ENCODE data around the gene PUM2.

PUM2 gene

DNA sequence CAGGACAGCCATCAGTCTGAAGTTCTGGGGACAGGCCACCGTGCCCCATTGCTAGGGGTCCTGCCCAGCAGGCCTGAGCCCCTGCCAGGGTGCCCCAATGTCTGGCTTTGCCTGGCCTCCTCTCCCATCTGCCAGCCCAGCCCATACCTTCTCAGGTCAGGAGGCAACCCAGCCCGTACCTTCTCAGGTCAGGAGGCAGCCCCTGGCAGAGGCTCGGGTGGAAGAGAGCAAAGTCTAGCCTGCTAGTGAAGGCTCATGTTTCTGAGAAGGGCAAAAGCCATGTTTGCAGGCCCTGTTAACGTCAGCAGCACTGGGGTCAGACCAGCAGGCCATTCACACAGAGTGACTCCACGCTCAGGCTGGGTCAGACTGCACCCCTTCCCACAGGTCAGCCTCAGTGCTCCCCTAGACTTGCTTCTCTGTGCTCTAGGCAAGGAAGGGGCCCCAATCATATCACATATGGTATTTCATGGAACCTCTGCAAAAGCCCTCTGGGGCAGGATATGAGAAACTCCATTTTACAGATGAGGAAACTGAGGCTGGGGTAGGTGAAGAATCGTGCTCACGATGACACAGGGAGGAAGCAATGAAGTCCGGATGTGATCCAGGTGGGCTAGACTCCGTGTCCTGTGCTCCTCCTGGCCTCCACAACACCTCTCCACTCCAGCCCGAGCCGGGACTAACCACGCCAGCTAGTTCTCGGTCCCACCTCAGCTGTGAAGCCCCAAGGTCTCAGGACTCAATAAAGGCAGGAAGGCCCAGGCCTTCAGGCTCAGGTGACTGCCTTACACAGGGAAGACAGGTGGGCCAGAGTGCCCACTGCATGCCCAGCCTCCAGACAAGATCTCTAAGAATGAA lies 135.2 kb downstream of the PUM2 start:
- DNase-seq = no peak

DNA sequence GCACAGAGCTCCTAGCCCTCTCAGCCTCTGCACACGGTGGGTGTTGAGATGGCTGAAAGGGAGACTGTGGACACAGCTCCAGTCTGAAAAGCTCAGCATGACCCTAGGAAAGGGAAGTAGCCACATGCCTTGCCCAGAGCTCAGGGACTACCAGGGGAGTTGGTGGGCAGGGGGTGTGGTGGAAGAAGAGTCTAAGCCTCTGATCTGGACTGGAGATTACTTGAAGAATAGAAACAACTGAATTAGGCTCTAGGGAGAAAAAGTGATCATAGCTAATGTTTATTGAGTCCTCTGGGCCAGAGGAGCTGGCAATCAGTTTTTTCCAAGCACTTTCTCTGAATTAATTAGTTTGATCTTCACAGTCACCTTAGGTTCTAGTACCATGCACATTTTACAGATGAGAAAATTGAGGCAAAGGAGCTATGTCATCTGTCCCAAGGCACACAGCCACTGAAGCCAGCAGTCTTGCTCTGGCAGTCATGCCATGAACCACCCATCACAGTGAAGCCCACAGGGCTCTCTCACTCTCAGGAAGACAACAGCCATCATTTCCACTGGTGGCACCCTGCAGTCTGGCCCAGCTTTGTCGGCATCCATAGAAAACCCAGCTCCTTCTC lies 136.0 kb downstream of the PUM2 start:
- DNase-seq = no peak

DNA sequence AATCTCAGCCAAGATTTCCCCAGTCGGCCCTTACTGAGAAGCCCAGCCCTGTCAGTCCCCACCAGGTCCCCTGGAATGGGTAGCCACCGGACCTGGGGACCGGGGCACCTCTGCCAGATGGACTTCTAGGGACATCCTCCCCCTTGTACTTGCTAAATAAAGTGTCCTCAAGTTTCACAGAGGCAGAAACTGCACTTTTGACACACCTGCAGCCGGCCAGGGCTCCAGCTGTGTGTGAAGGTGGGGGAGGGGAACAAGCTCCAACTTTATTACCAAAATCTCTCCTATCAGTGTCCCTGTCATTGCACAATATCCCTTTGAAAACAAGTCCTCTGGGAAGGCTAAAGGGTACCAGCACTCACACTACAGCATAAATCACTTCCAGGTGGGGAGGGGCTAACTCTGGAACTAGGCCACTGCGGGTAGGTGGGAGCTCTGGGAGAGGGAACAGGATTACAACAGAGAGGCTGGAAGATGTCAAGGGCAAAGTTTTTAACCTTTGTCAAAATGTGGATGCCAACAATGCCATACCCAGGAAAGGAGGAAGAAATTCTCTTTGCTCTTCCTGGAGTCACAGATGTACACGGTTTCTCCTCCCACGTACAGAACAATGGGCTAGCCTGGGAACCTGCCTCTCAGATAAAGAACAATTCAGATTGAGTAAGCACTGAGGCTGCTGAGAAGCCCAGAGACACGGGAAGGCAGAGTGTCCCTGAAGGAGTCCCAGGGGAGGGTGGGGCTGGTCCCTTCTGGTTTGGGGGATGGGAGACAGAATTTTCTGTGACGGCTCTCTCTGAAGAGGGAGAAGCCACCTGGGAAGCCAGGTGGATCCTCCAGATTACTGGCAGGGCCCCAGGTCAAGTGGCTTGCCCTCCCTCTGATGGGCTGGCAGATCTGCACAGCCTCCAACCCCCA lies 136.7 kb downstream of the PUM2 start:
- no peak for DNase-seq

DNA sequence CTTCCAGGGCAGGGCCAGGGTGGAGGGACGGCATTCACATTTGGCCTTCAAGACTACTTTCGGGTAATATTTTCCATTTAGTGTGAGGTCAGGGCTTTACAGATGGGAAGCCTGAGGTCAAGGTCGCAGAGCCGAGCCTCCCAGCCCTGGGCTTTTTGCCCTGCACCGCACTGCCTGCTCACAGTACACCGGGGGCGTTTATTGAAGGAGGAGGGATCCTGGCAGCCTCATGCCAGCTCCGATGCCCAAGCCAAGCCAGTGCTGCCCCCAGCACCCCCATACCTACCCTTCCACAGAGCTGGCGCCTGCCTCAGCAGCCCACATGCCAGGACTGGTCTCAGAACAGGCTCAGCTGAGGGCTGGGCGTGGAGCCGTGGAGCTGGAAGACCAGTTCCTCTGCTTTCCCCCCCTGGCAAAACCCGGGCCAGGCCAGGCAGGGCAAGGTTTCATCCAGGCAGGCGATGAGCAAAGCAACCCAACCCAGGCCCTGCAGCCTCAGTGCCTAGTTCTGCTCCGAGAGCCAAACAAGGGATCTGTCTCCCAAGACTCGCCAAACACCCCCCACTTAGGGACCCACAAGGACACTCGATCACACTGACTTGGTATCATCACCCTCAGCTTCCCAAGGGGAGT lies 137.7 kb downstream of the PUM2 start:
- no peak for DNase-seq

DNA sequence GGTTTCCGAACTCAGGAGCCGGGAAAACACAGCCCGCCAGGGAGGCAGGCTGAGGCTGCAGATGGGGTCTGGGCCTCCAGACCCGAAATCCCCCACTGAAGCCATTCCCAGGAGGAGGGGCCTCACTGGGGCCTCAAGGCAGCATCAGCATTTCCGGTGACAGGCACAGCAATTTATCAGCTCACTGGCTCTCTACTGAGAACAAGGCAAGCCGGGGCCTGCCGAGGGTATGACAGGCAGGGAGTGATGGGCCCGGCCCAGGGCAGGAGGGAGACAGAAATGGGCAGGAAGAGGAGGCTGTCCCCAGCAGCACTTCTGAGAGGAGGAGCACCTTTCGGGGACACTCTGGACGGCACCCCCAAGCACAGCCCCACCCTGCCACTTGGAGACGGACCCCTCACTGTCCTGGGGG lies 138.2 kb downstream of the PUM2 start:
- DNase-seq = no peak

DNA sequence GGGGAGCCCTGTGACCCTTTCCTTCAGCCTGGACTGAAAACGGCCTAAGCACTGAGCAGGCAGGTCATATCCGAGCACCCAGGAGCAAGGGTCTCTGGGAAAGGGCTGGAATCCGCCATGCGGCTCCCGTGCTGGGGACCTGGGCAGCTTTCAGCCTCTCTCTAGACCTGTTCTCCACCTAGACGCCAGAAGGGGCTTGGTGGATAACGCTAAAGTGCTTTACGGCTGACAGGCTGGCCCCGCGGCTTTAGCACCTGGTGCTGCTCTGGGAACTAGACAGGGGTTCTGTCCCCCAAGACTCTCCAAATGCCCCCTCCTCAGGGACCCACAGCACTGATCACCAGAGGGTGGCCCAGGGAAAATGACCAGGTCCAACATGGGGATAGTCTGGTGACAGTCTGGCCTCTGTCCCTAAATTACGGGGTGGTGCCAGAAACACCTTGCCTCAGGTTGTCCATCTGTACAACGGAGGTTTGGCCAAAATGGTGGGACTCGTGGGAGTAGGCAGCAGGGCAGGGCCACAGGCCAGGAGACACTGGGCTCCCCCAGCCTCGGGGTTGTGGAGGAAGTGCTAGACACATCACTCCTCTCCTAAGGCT lies 138.7 kb downstream of the PUM2 start:
- no peak for DNase-seq

- no peak for DNase-seq
These were observed 139.2 kb downstream of the PUM2 start for GRCh38 chr2:20211420-20211819.

GRCh38 chr2:20210462-20210861 lies 140.2 kb downstream of the PUM2 start:
- no peak for DNase-seq

GRCh38 chr2:20209373-20210109 lies 141.1 kb downstream of the PUM2 start:
- no peak for DNase-seq

GRCh38 chr2:20208476-20208859 lies 142.2 kb downstream of the PUM2 start:
- no peak for DNase-seq

DNA sequence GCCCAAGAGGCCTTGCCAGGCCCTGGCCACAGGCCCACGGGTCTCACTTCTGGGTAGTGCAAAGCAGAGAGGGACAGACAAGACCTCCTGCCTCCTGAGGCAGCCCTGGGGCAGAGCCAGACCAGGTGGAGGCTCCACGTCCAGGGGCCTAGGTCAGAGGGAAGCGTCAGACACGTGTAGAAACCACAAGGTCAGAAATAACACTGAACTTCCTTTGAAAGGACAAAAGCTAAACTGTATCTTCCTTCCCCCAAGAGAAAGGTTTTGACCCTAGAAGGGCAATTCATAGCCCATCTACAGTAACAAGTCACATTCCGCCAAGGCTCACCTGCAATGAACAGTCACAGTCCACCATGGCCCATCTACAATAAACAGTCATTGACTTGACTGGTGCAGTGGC lies 143.6 kb downstream of the PUM2 start:
- no peak for DNase-seq

DNA sequence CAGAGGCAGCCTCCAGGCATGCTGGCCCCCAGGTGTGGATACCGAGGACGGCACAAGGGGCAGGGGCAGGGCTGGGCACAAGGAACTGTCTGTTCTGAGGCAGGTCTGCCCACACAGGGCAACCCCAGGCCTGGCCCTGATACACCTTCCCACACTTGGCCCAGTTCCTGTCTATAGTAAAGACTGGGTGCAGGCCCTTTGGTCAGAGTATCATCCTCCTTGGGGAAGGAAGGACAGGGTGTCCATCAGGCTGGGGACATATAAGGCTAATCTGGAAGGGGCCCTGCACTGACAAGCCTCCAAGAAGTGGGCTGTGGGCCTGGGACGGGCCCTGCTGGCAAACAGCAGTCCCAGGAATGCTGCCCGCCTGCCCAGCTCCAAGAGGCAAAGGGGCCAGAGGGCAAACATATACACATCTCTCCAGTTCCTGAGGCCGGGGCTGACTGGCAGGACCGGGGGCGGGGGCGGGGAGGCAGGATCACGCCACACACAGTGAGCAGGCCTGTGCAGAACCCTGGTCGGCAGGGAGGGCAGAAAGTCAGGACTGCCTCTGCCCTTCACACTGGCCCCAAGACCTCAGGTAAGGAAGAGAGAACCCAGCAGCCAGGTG lies 144.6 kb downstream of the PUM2 start:
- no peak for DNase-seq

DNA sequence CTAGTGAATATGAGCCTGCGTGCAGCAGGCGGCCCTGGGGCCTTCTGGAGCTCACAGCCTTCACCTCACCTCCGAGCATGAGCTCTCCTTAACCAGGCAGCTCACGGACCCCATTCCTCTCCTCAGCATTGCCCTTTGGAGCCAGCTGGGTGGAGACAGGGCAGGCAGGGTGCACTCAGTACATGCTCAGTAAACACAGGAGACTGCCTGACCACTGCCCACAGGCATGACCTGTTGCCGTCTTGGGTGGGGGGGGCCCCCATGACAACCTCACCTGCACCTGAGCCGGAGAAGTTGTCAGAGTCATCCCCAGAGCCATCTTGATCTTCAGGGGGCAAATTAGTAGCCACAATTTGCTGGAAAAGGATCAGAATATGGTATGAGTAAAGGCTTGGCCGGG lies 145.6 kb downstream of the PUM2 start:
- no peak for DNase-seq

GRCh38 chr2:20203521-20204225 lies 147.0 kb downstream of the PUM2 start:
- DNase-seq = no peak

DNA sequence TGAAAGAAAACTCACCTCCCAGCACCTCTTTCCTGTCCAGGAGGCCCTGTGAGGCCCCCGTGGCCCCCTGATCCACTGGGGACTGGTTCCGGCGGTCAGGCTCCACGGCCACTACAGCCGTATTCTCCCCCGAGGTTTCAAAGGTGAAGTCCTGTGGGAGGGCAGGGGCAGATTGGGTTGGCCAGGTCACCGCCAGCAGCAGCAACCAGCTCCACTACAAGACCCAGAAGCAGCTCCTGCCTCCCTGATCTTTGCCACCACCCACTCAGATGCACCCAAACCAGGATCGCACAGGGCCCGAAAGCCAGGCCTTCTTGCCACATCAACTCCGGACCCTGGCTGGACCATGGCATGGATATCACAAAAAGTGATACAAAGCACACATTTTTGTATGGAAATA lies 147.6 kb downstream of the PUM2 start:
- DNase-seq = no peak

DNA sequence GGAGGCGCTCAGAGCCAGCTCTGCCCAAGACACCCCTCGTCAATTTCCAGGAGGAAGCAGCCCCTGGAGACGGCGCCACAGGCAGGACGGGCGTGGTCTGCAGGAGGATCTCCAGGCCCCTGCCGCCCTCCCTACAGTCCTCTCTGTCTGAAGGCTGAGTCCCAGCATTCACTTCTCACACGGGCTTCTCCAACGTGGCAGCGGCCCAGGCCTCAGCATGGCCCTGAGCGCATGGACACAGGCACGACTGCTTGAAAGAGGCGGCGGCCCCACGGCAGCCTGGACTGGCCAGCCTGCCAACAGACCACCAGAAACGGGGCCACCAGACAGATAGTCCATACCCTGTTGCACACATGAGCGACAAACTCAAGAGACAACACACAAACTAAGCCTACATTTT lies 149.0 kb downstream of the PUM2 start:
- no peak for DNase-seq

DNA sequence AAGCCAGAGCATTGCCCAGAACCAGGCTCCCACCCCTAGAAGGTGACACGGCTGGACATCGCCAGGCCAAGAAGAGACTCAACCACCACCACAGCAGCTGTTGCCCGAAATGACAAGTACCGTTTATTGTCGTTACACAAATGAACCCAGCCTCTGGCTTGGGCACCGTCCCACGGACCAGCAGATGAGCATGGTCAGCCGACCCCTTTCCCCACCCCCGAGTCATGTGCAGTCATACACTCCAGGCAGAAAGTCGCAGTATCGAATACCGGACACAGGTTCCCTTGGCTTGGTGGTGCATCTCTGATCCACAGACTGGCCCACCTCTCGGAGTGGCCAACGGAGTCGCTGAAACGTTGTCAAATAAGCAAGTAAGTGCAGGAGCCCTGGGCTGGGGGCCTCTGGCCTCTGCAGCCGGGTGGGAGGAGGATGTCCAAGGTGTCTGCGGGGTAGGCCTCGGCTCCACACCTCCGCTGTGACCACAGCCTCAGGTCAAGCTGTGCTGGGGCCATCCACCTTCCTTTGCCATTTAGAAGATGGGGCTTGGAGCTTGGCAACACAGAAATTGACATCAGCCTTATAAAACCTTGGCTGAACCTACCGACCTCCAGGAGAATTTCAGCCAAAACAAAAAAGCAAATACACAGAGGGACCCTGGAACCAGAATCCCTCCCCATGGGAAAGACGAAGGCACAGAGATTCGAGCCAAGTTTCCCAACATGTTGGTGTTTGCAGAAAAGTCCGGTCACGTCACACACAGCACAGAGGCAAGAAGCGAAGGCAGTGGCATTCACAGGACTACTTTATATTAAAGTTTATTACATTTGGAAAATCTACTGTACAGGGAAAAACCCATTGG lies 149.7 kb downstream of the PUM2 start:
- DNase-seq = no peak

DNA sequence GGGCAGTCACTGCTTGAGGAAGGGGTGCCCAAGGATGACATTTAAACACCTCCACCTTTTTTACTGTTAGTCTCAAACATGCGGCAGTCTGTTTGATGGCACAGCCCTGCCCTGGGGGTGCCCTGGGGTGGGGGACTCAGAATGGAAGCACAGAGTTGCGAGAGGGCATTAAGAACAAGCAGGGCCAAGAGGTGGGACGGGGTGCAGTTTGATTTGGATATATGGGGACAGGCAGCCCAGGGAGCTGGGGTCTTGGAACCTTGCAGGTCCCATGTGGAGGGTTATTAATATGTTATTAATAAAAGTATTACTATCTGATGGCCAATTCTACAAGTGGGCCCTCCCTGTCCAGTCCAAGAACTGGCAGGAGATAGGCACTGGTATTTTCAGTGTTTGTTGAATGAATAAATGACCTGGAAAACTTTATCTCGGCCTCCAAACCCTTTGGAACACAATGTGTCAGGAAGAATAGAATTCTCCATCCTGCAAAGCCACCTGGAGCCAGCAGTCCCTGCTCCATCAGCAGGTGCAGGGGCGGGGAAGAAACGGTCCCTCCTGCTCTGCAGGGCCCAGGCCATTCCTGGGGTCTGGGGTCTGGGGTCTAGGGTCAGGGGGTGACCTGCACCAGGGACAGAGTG lies 150.9 kb downstream of the PUM2 start:
- no peak for DNase-seq
